AG04449 (cell line): ENCODE measurements around the gene NAPG.
"Not testable (repeated sequence)": the region's sequence is repeated elsewhere in the genome, so short reads cannot be mapped to it uniquely, and the experiment has no call there.

Source experiments
- CTCF ChIA-PET: fragments of 350-600 bp; formaldehyde crosslinking; extraction: SDS; loops from one replicate; lab custom pipeline; 2021; ENCODE audit warnings: antibody characterized with exemption; lab: Yijun Ruan, JAX
- POLR2A ChIA-PET: fragments of 400-600, 350-600 bp; formaldehyde crosslinking; extraction: SDS; loops from one replicate; lab custom pipeline; 2020; ENCODE audit warnings: antibody characterized with exemption, inconsistent platforms; lab: Yijun Ruan, JAX
- DNase-seq: peaks from one replicate; pipeline ENCODE4 v3.0.0-alpha.2; 2010; ENCODE audit warnings: low read depth, low spot score
- H3K4me3 ChIP-seq: 2 replicates; pipeline ENCODE4 v1.5.1; 2011; ENCODE audit warnings: low read depth, mild to moderate bottlenecking, control low read depth, low read length
- TF ChIP-seq, protein P1 (sequence below): IDR thresholded peaks from one replicate; pipeline ENCODE4 v1.5.1; 2011; ENCODE audit warnings: mild to moderate bottlenecking, moderate library complexity, low read length, control low read depth, inconsistent platforms; ENCODE audit not compliant: insufficient read depth; ENCODE audit errors: missing control alignments

Gene NAPG

DNA sequence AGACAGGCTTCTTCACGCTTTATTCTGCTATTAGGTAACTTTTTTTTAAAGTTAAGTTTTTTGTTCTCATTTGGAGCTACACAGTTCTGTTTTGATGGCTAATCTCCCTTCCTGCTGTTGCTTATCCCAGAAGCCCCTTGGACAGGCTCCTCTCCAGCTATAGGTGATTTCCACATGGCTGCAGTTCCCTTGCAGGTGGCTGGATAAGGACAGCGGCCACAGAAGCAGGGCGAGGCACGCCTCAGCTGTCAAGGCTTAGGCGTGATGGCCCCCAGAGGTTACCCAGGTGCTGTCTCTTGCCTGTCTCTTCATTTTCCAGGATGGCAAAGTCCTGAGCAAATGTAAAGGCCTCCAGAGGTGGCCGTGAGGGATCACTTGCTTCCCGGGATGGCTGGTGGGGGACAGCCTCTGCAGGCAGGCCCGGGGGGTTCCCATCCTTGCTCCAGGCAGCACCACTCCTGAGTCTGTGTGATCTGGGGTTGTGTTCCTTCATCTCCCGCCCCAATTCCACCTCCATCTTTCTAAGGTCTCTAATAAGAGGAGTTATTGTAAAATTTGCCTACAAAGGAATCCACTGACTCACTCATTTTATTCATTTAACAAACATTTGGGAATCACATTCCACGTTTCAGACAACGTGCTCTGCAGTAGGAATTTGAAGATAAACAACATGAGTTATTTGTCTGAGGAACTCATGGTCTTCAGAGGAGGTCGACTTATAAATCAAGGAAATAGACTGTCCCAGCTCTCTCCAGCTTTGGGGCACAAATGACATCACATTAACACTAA, 53.4 kb downstream of the NAPG start:
- POLR2A ChIA-PET, result no interaction called here
- CTCF ChIA-PET, result interaction anchor here (0.8 to 1.2 kb wide), 2 partner anchors 19 kb away, joined by 3 to 5 read pairs; no protein-coding TSS in a partner anchor
- H3K4me3 ChIP-seq, result no peak overlapping the region
- peak; percentile 44 for DNase-seq
- TF ChIP-seq, protein P1, sequence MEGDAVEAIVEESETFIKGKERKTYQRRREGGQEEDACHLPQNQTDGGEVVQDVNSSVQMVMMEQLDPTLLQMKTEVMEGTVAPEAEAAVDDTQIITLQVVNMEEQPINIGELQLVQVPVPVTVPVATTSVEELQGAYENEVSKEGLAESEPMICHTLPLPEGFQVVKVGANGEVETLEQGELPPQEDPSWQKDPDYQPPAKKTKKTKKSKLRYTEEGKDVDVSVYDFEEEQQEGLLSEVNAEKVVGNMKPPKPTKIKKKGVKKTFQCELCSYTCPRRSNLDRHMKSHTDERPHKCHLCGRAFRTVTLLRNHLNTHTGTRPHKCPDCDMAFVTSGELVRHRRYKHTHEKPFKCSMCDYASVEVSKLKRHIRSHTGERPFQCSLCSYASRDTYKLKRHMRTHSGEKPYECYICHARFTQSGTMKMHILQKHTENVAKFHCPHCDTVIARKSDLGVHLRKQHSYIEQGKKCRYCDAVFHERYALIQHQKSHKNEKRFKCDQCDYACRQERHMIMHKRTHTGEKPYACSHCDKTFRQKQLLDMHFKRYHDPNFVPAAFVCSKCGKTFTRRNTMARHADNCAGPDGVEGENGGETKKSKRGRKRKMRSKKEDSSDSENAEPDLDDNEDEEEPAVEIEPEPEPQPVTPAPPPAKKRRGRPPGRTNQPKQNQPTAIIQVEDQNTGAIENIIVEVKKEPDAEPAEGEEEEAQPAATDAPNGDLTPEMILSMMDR, result no peak

DNA sequence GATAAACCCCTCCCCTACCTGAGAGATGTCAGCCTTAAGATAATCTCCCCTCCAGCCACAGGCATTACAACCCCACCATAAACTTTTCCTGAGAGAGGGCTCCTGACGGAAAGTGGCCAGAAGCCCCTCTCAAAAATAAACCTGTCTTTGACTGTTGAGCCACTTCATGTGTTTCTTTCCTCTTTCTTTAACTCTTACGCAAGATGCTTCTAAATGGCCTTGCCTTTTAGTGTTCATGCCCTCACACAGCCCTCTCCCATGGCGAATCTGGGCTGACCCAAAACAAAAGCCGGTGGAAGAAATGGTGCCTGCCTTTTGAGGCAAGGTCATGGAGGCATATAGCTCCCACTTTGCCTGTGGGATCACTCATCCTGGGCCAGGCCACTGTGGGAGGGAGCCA, 54.4 kb downstream of the NAPG start:
- H3K4me3 ChIP-seq, result no peak overlapping the region
- DNase-seq, result no peak
- ChIA-PET POLR2A (no interaction called here), CTCF (interaction anchor here (0.6 to 0.8 kb wide), 2 partner anchors 20 to 619 kb away, joined by 3 read pairs; no protein-coding TSS in a partner anchor)
- TF ChIP-seq, protein P1, result no peak

DNA sequence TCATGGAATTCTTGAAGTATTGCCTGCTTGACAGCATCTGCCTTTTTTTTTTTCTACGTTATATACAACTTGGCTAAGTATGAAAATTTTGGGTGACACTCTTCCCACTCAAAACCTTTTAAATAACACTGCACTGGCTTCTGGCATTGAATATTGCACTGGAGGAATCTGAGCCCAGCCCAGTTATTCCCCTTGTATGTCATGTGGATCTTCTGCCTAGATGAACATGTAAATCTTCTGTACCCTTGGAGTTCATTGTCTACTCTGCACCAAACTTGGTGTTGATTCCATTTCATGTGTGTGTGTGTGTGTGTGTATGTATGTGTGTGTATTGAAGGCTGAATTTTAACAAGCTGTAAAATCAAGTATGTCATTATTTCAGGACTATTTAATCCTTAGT, 59.4 kb downstream of the NAPG start:
- no peak overlapping the region for H3K4me3 ChIP-seq
- POLR2A ChIA-PET, result no interaction called here
- CTCF ChIA-PET, result no interaction called here
- TF ChIP-seq, protein P1, result no peak
- DNase-seq, result no peak

DNA sequence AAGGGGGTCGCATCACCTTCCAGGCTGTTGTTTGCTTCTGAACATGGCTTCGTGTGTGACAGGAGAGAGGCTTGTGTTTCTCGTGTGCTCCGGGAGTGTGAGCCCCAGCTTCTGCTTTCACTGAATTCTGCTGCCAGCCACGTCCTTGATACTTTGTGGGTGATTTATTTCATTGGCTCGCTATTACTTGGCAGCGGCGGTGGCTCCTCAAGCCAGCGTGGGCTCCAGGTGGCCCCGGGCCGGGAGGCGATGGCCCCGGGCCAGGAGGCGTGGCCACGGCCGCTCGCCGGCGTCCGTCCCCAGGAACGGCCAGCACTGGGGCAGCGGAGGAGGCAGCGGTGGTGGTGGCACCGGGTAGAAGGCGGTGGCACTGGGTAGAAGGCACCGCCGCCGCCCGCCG, 63.1 kb downstream of the NAPG start:
- ChIA-PET POLR2A (no interaction called here), CTCF (no interaction called here)
- TF ChIP-seq, protein P1, result no peak
- no peak overlapping the region for H3K4me3 ChIP-seq
- DNase-seq, result no peak

DNA sequence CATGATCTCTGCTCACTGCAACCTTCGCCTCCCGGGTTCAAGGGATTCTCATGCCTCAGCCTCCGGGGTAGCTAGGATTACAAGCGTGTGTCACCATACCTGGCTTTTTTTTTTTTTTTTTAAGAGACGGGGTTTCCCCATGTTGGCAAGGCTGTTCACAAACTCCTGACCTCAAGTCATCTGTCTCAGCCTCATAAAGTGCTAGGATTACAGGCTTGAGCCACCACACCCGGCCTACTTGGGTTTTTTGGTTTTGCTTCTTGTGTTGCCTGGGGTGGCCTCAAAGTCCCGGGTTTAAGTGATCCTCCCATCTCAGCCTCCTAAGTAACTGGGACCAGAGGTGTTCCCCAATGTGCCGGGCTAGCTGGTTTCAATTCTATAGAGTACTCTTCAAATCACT, 64.6 kb downstream of the NAPG start:
- no peak overlapping the region for H3K4me3 ChIP-seq
- CTCF ChIA-PET, result no interaction called here
- DNase-seq, result no peak
- POLR2A ChIA-PET, result no interaction called here
- TF ChIP-seq, protein P1, result no peak

DNA sequence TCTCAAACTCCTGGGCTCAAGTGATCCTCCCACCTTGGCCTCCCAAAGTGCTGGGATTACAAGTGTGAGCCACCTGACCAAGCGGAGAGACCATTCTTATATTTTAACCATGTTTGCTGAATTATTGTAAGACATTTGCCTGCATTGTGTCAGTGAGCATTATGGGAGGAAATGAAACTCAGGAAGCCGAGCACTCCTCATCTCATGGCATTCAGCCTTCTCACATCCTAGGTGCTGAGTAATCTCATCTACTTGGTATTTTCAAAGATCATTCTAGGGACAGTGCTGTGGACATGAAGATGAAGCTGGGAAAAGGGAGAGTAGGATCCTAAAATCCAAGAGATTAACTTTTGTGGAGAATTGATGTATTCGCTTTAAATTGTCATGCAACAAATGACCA, 66.1 kb downstream of the NAPG start:
- no peak overlapping the region for H3K4me3 ChIP-seq
- TF ChIP-seq, protein P1, result no peak
- ChIA-PET POLR2A (no interaction called here), CTCF (no interaction called here)
- DNase-seq, result no peak

DNA sequence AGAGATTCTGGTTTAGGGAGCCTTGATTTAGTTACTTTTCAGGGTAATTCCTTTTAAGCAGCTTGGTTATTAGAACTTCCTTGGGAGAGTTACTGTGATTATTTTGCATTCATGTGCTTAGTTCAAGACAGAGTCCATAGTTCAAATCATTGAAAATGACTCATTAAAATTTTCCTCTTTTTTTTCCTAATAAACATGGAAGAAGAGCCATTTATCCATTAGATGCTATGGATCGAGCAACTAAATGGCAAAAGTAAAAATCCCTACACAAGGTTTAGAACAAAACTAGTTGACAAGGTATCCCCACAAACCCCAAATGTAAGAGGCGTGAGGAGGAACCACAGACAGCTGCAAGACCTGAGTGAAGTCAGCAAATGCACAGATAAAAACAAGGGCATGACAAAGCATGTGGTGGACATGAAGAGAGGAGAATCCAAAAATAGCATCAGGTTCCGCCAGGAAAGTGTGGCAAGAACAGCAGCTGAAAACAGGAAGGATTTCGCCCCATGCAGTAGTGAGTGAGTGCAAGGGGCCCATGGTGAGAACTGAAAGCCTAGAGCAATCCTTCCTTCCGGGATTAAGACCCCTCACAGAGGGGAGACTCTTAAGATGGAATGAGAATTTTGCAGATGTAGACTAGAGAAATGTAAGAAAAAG, 67.7 kb downstream of the NAPG start:
- POLR2A ChIA-PET, H3K4me3 ChIP-seq, CTCF ChIA-PET, DNase-seq: not testable (repeated sequence)

DNA sequence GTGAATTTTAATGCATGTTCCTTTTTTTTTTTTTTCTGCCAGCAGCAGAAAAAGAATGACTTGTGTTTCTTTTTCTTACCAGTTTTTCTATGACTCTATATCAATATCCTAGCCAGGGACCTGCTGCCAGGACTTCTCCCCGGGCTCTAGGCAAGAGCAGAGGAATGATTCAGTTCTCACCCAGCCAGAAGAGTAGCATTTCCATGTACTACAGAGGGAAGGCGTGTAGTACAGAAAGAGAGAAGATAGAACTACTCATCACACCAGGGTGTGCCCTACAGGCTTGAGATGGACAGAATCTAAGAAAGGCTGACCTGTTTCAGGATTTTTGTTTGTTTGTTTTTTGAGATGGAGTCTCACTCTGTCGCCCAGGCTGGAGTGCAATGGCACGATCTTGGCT, 70.1 kb downstream of the NAPG start:
- POLR2A ChIA-PET, CTCF ChIA-PET, DNase-seq, H3K4me3 ChIP-seq: not testable (repeated sequence)

DNA sequence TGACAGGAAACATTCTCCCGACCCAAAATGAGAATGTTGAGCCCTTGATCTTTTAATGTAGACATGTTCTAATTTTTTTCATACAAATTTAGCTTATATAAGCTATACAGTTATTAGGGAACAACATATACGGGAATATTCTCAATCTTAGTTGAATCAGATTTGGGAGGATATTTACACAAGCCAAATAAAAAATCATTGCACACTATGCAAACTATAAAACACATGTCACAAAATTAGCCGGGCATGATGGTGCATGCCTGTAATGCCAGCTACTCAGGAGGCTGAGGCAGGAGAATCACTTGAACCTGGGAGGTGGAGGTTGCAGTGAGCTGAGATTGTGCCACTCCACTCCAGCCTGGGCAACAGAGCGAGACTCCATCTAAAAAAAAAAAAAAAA, 71.9 kb downstream of the NAPG start:
- CTCF ChIA-PET, DNase-seq, POLR2A ChIA-PET, H3K4me3 ChIP-seq: not testable (repeated sequence)
